Activated T-cell treated with anti-CD3 and anti-CD28 coated beads, Interleukin-2, amount 50 U/mL, for 24 hours (primary cell): ENCODE measurements around the gene KCNN2.

Experiments used
- DNase-seq: peaks from one replicate; pipeline ENCODE4 v3.0.0-alpha.2; 2020
- H3K27ac Mint-ChIP-seq: 2 replicates; pipeline ENCODE4 v1.8.0; 2020; ENCODE audit warnings: mild to moderate bottlenecking, mixed read lengths
- H3K27me3 Mint-ChIP-seq: 2 replicates; pipeline ENCODE4 v1.8.0; 2020; ENCODE audit warnings: mixed read lengths
- H3K36me3 Mint-ChIP-seq: 2 replicates; pipeline ENCODE4 v1.8.0; 2020; ENCODE audit warnings: low read depth, mixed read lengths
- H3K4me1 Mint-ChIP-seq: 2 replicates; pipeline ENCODE4 v1.8.0; 2020; ENCODE audit warnings: low read depth, mixed read lengths
- H3K4me3 Mint-ChIP-seq: 2 replicates; pipeline ENCODE4 v1.8.0; 2020; ENCODE audit warnings: mild to moderate bottlenecking, moderate library complexity, mixed read lengths
- H3K9me3 Mint-ChIP-seq: 2 replicates; pipeline ENCODE4 v1.8.0; 2020; ENCODE audit warnings: mixed read lengths

The KCNN2 gene

DNA sequence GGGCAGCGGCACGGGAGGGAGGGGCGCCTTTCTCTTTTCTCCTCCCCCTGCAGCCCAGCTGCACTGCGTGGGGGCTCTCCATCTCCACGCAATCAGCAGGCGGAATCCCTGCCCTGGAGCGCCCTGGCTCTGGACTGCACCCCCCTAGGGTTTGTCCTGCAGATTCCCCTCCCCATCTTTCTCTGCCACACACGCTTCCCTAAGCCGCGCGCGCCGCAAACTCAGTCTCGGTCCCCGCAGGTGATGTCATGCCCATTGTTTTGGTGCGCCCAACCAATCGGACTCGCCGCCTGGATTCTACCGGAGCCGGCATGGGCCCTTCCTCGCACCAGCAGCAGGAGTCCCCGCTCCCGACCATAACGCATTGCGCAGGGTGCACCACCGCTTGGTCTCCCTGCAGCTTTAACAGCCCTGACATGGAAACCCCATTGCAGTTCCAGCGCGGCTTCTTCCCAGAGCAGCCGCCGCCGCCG is at the start of gene KCNN2:
KCNN2 (plus strand) TSS at position 347 of the 473 bp plus-strand sequence; CDS start at position 417, 70 bp downstream.
- peak; percentile 29 for DNase-seq
- Mint-ChIP-seq H3K4me1 (peaks cover 5% of the 10 kb centered on the region), H3K27me3 (peaks cover 67% of the 10 kb centered on the region), H3K36me3 (no peaks in the 10 kb centered on the region), H3K4me3 (peak within 1 kb of the TSS; percentile 51), H3K9me3 (peaks cover 7% of the 10 kb centered on the region), H3K27ac (peak within 1 kb of the TSS; percentile 47)

DNA sequence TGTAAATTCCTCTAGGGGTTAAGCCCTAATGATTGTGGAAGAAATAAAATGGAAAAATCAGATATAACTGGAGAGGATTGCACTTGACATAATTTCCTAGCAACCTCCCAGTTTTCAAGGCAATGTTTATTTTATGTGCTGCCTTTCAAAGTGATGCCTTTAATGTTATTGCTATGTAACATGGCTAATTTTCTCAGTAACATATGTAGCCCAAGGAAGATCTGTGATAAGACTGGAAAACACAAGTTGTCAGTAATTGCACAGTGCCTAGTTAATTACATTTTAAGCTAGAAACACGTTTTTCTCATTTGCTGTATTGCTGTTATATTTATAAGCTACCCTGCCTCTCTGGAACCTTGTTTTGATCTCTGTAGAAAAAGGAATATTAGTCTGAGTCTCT is 49.2 kb upstream of the KCNN2 start:
- DNase-seq: no peak
- H3K36me3 Mint-ChIP-seq: no peaks in the 10 kb centered on the region
- no peak overlapping the region for H3K4me3 Mint-ChIP-seq
- no peaks in the 10 kb centered on the region for H3K27me3 Mint-ChIP-seq
- H3K27ac Mint-ChIP-seq: no peak overlapping the region
- no peaks in the 10 kb centered on the region for H3K9me3 Mint-ChIP-seq
- H3K4me1 Mint-ChIP-seq: no peaks in the 10 kb centered on the region

DNA sequence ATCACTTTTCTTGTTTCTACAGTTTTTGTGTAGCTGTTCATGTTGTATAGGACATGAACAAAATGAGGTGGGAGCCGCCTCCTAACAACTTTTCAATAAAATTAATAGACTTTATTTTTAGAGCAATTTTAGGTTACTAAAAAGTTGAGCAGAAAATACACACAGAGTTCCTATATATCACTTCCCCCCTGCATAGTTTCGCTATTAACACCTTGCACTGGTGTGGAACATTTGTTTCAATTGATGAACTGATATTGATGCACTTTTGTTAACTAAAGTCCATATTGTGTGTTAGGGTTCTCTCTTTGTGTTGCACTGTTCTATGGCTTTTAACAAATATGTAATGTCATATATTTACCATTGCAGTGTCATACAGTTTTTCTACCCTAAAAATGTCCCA is 47.8 kb upstream of the KCNN2 start:
- H3K27ac Mint-ChIP-seq: no peak overlapping the region
- H3K9me3 Mint-ChIP-seq: no peaks in the 10 kb centered on the region
- no peaks in the 10 kb centered on the region for H3K4me1 Mint-ChIP-seq
- H3K27me3 Mint-ChIP-seq: no peaks in the 10 kb centered on the region
- H3K4me3 Mint-ChIP-seq: no peak overlapping the region
- no peak for DNase-seq
- no peaks in the 10 kb centered on the region for H3K36me3 Mint-ChIP-seq

DNA sequence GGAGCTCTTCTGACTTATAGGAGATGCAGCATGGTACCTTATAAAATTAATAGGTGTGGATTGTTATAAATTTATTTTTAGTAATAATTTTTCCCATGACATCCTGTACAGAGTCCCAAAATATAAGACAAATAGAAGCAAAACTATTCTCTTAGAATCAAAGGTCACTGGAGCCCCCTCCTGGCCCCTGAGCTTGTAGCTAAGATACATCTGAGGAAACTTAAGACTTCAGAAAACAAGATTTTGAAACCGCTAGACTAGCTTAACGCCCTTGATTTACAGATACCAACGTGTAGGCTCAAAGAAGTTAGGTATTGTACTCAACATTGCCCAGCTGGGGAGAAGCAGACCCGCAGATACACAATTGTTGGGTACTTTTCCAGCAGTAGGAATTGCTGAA is 45.7 kb upstream of the KCNN2 start:
- Mint-ChIP-seq H3K9me3 (no peaks in the 10 kb centered on the region), H3K36me3 (no peaks in the 10 kb centered on the region), H3K27me3 (no peaks in the 10 kb centered on the region), H3K4me1 (no peaks in the 10 kb centered on the region), H3K4me3 (no peak overlapping the region), H3K27ac (no peak overlapping the region)
- DNase-seq: no peak

DNA sequence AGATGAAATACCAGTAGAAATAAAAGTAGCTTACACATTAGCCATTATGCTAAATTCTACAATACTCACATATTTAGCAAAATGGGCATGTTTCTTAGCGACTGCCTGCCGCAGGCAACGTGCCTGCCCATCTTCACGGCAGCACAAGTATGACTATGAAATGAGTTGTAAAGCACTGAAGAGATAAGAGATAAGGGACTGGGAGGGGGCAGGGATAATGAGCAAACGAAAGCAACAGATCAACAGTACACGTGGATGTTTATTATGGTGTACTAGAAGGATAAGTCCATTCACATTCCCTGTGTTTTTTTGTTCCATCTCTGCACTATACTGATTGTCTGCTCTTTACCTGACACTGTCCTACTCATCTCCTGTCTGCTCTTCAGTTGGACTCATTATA is 44.1 kb upstream of the KCNN2 start:
- no peaks in the 10 kb centered on the region for H3K4me1 Mint-ChIP-seq
- H3K27me3 Mint-ChIP-seq: no peaks in the 10 kb centered on the region
- no peaks in the 10 kb centered on the region for H3K36me3 Mint-ChIP-seq
- no peak for DNase-seq
- H3K9me3 Mint-ChIP-seq: no peaks in the 10 kb centered on the region
- no peak overlapping the region for H3K4me3 Mint-ChIP-seq
- H3K27ac Mint-ChIP-seq: no peak overlapping the region

DNA sequence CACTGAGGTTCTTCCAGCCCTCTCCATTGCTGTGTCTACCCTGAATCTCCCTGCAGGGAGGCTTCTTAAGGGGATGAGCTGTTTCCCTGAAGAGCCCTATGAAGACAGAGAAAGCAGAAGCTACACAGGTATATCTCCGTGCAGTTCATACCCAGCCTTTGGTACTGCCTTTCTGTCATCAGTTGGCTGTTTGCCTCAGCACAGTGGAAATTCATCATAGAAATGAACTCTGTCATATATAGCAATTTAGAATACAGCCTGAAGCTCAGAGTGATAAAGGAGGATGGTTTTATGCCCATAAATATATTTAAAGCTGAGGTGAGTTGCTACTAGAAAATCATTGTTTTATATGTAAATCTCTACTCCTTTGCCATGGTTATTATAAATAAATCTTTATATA is 42.6 kb upstream of the KCNN2 start:
- Mint-ChIP-seq H3K27me3 (no peaks in the 10 kb centered on the region), H3K4me1 (no peaks in the 10 kb centered on the region), H3K4me3 (no peak overlapping the region), H3K27ac (no peak overlapping the region), H3K9me3 (no peaks in the 10 kb centered on the region), H3K36me3 (no peaks in the 10 kb centered on the region)
- DNase-seq: no peak

DNA sequence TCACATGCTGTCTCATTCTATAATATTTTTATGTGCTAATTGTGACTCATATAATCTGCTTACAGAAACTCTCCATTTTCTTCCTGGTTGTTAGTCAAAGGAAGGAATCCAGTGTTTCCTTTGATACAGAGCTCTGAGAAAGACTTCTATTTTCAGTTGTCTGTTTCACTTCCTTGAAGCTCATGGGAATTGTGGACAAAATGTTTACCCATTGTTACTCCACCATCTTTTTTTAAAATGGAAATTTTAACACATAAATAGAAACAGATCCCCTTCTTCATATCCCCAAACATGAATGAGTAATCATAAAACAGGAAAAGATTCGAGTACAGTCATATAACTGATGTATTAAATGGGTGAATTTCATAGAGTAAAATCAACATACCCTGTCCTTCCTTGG is 42.0 kb upstream of the KCNN2 start:
- H3K4me3 Mint-ChIP-seq: no peak overlapping the region
- no peak for DNase-seq
- H3K27me3 Mint-ChIP-seq: no peaks in the 10 kb centered on the region
- no peaks in the 10 kb centered on the region for H3K4me1 Mint-ChIP-seq
- H3K27ac Mint-ChIP-seq: no peak overlapping the region
- no peaks in the 10 kb centered on the region for H3K36me3 Mint-ChIP-seq
- no peaks in the 10 kb centered on the region for H3K9me3 Mint-ChIP-seq

DNA sequence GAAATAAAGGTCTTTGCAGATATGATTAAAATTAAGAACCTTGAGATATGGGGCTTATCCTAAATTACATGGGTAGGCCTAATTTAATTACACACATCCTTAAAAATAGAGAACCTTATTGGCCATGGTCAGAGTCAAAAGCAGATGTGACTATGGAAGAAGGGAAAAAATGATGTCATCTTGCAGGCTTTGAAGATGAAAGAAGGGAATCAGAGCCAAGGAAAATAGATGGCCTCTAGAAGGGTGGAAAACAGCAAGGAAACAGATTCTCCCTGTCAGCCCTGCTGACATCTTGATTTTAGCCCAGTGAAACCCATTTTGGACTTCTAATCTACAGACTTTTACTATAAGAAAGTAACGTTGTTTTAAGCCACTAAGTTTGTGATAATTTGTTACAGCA is 37.6 kb upstream of the KCNN2 start:
- DNase-seq: no peak

DNA sequence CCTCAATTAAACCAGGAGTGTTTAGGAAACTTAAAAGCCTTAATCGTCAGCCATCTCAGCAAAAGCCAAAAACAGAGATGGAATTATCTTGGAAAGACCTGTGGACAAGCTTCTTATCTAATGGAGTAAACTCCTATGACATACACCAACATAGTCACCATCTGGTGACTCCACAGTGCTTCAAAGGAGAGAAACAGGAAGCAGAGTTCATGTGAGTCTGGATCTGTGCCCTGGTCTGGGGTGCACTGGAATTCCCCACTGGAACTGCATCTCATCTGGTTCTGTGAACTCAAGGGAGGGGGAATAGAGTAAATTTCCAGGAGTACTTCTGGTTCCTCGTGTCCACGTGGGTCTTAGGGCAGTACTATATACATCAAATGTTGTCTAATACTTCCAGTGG is 36.3 kb upstream of the KCNN2 start:
- H3K4me3 Mint-ChIP-seq: no peak overlapping the region
- no peak overlapping the region for H3K27ac Mint-ChIP-seq
- no peaks in the 10 kb centered on the region for H3K27me3 Mint-ChIP-seq
- no peaks in the 10 kb centered on the region for H3K4me1 Mint-ChIP-seq
- DNase-seq: no peak
- no peaks in the 10 kb centered on the region for H3K36me3 Mint-ChIP-seq
- H3K9me3 Mint-ChIP-seq: no peaks in the 10 kb centered on the region

More for the DNA sequence above, 37.6 kb upstream of the KCNN2 start:
- Mint-ChIP-seq H3K4me1 (no peaks in the 10 kb centered on the region), H3K36me3 (no peaks in the 10 kb centered on the region), H3K27ac (no peak overlapping the region), H3K9me3 (no peaks in the 10 kb centered on the region), H3K27me3 (no peaks in the 10 kb centered on the region), H3K4me3 (no peak overlapping the region)

DNA sequence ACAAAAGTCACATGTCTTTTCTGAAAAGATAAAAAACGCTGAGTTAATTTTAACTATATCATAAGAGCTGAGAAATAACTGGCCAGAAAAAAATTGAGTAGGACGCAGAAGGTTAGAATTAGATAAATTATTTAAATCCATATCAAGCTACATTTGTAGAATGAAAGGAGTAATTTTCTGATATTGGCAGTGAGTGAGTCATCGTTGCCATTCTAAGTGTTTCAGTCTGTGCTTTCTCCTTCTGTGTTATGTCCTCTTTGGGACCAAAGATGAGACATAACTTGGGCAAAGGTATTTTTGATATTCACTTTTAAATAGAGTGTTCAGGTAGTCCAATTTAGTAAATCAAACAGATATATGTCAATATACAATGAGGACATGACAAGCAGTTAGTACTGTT is 34.4 kb upstream of the KCNN2 start:
- Mint-ChIP-seq H3K27me3 (no peaks in the 10 kb centered on the region), H3K27ac (no peak overlapping the region), H3K4me3 (no peak overlapping the region), H3K36me3 (no peaks in the 10 kb centered on the region), H3K4me1 (no peaks in the 10 kb centered on the region), H3K9me3 (no peaks in the 10 kb centered on the region)
- DNase-seq: no peak

DNA sequence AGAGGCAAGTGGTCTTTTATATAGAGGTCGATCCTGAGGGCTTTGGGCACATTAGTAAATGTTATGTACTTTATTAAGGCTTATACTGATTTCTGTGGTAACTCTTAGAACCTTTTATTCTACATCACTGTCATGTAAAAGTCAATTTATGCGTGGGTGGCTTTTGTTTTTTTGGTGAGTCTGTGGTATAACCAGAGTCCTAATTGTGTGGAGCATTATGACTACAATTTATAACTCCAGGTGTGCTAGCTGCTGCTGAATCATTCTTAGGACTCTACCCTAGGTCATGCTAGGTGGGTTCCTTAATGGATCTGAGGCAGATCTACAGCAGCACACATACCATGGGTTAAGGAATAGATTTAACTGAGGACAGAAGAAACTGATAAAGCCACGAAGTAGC is 33.9 kb upstream of the KCNN2 start:
- DNase-seq: no peak
- no peaks in the 10 kb centered on the region for H3K36me3 Mint-ChIP-seq
- H3K9me3 Mint-ChIP-seq: no peaks in the 10 kb centered on the region
- H3K27ac Mint-ChIP-seq: no peak overlapping the region
- no peak overlapping the region for H3K4me3 Mint-ChIP-seq
- H3K27me3 Mint-ChIP-seq: no peaks in the 10 kb centered on the region
- no peaks in the 10 kb centered on the region for H3K4me1 Mint-ChIP-seq

DNA sequence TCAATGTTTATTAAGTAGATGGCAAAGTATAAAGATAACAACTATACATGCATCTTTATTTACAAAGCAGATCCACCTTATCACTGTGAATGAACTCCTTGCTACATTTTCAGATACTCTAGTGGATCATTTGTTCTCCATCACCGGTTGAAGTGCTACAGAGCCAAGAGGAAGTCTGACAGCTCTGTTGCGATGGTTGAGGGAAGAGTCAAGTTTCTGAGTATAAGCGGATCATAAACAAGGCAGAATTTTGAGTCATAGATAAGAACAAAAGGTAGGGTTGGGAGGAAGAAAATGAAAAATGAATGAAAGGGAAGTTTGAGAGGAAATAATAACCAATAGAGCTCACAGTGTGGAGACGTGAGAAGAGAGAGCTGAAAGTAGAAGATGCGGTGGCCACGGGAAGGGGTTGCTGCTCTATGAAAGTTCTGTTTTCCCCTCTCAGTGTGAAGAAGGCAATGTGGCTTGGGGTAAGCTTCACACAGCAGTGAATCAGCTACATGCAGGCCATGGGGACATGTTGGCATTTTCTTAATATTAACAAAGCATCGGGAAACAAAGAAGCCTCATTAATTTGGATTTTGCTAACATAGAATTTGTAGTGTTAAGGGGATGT is 30.8 kb upstream of the KCNN2 start:
- Mint-ChIP-seq H3K27ac (no peak overlapping the region), H3K36me3 (no peaks in the 10 kb centered on the region), H3K4me1 (no peaks in the 10 kb centered on the region), H3K27me3 (no peaks in the 10 kb centered on the region), H3K4me3 (no peak overlapping the region), H3K9me3 (no peaks in the 10 kb centered on the region)
- DNase-seq: no peak

DNA sequence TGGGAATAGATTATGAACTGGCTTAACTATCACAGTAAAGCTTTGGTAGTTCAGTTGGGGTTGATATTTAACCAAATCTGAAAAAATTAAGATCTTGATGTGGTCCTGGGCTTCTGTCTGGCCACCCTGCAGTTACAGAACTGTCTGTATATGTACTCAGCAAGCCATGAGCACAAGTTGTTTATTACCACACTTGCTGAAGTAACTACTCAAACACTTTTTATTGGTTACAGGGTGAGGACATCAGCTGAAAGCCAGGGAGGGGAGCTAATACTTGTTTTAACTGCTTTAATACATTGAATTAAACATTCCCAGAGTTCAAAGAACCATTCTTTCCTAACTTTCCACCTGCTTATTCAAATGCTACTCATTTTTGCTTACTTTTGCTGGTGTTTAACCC is 29.4 kb upstream of the KCNN2 start:
- no peak for DNase-seq
- Mint-ChIP-seq H3K4me1 (no peaks in the 10 kb centered on the region), H3K36me3 (no peaks in the 10 kb centered on the region), H3K9me3 (no peaks in the 10 kb centered on the region), H3K27me3 (no peaks in the 10 kb centered on the region), H3K27ac (no peak overlapping the region), H3K4me3 (no peak overlapping the region)

DNA sequence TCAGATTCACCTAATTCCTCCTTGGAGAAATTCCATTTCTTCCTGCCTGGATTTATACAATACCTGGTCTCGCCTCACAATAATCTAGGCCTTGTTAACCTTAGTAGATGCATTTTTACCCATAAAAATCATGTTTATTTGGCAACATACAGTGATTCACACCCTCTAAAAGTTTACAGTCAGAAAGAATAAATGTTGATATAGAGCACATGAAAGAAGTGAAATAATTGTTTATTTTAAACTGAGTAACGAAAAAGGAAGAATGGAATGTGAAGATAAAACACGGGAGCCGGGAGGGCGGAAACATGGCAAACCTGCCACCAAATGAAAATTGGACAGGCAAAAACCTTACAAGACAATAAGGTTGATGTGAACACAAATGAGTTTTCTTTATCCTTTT is 28.9 kb upstream of the KCNN2 start:
- H3K4me1 Mint-ChIP-seq: no peaks in the 10 kb centered on the region
- H3K27ac Mint-ChIP-seq: no peak overlapping the region
- H3K36me3 Mint-ChIP-seq: no peaks in the 10 kb centered on the region
- H3K27me3 Mint-ChIP-seq: no peaks in the 10 kb centered on the region
- no peak for DNase-seq
- H3K9me3 Mint-ChIP-seq: no peaks in the 10 kb centered on the region
- H3K4me3 Mint-ChIP-seq: no peak overlapping the region

DNA sequence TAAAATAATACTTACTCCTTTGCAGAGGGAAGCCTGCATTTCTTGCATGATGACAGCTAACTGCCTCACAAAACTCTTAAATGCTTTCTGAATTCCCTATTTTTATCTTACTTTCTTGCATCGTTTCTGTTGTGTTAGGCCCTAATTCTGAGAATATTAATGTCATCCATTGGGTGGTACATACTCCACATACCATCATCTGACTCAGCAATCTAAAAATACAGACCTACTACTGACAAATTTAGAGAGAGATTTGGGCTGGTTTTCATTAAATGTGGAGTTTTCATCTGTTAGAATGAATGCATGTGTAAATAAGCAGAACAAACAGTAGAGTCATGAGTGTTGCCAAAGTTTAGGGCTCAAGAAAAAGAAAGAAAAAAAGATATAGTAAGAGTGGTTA is 26.5 kb upstream of the KCNN2 start:
- no peak for DNase-seq
- Mint-ChIP-seq H3K27me3 (no peaks in the 10 kb centered on the region), H3K4me3 (no peak overlapping the region), H3K36me3 (no peaks in the 10 kb centered on the region), H3K4me1 (no peaks in the 10 kb centered on the region), H3K27ac (no peak overlapping the region), H3K9me3 (no peaks in the 10 kb centered on the region)

DNA sequence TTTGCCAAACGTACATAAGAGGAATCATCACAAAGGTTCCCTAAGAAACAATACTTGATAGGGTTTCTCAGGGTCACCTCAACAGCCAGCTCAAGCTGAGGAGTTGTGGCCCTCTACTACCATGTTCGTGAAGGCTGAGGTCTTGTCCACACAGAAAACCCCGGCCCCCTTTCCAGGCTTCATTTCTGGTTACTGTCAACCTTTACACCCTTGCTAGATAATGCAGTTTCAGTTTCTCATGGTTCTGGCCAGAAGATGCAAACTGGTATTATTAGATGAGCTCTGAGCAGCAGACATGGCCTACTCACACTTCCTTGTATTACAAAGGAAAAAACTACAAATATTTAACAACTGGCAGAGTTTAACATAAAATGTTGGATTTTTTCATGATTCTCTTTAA is 22.8 kb upstream of the KCNN2 start:
- no peaks in the 10 kb centered on the region for H3K27me3 Mint-ChIP-seq
- no peak for DNase-seq
- H3K36me3 Mint-ChIP-seq: no peaks in the 10 kb centered on the region
- H3K4me1 Mint-ChIP-seq: no peaks in the 10 kb centered on the region
- no peak overlapping the region for H3K27ac Mint-ChIP-seq
- peaks cover 4% of the 10 kb centered on the region for H3K9me3 Mint-ChIP-seq
- no peak overlapping the region for H3K4me3 Mint-ChIP-seq
